ENCODE results near the gene SRRD. TPM values are rescaled to one million over a fixed set of nuclear protein-coding genes. Genes with fewer than 3 reads are reported as not detected.

Gene SRRD
- total RNA-seq, 1 donor from 2014 or later: 23.2 TPM

GRCh38 chr22:26485013-26485412, 1.3 kb downstream of the SRRD start:
- no peaks in the 10 kb centered on the region for H3K27me3 Mint-ChIP-seq (ENCODE audit: low read depth)
- H3K36me3 Mint-ChIP-seq (ENCODE audit: low read depth): peaks cover 1% of the 10 kb centered on the region
- H3K4me3 Mint-ChIP-seq (ENCODE audit: unreplicated experiment): peak overlapping the region; percentile 20
- H3K4me1 Mint-ChIP-seq (ENCODE audit: low read depth): peaks cover 57% of the 10 kb centered on the region
- no peak for TF ChIP-seq CTCF (IDR thresholded peaks at IDR 0.05)
- H3K9me3 Mint-ChIP-seq (ENCODE audit: low read depth): no peaks in the 10 kb centered on the region
- DNase-seq (ENCODE audit: low spot score): no peak
- H3K27ac Mint-ChIP-seq (ENCODE audit: unreplicated experiment): peak overlapping the region; percentile 50

- DNase-seq (ENCODE audit: low spot score): no peak
- no peaks in the 10 kb centered on the region for H3K27me3 Mint-ChIP-seq (ENCODE audit: low read depth)
- peaks cover 4% of the 10 kb centered on the region for H3K36me3 Mint-ChIP-seq (ENCODE audit: low read depth)
- H3K4me1 Mint-ChIP-seq (ENCODE audit: low read depth): peaks cover 50% of the 10 kb centered on the region
- TF ChIP-seq CTCF (IDR thresholded peaks at IDR 0.05): no peak
- H3K9me3 Mint-ChIP-seq (ENCODE audit: low read depth): no peaks in the 10 kb centered on the region
- H3K27ac Mint-ChIP-seq (ENCODE audit: unreplicated experiment): no peak overlapping the region
- H3K4me3 Mint-ChIP-seq (ENCODE audit: unreplicated experiment): no peak overlapping the region
These were observed 2.2 kb downstream of the SRRD start for GRCh38 chr22:26485806-26486390.

GRCh38 chr22:26486394-26486793, 2.7 kb downstream of the SRRD start:
- Mint-ChIP-seq H3K9me3 (ENCODE audit: low read depth) (no peaks in the 10 kb centered on the region), H3K27me3 (ENCODE audit: low read depth) (no peaks in the 10 kb centered on the region), H3K36me3 (ENCODE audit: low read depth) (peaks cover 4% of the 10 kb centered on the region), H3K4me3 (ENCODE audit: unreplicated experiment) (no peak overlapping the region), H3K27ac (ENCODE audit: unreplicated experiment) (no peak overlapping the region), H3K4me1 (ENCODE audit: low read depth) (peaks cover 46% of the 10 kb centered on the region)
- no peak for DNase-seq (ENCODE audit: low spot score)
- TF ChIP-seq CTCF (IDR thresholded peaks at IDR 0.05): no peak

- TF ChIP-seq CTCF (IDR thresholded peaks at IDR 0.05): no peak
- H3K27me3 Mint-ChIP-seq (ENCODE audit: low read depth): no peaks in the 10 kb centered on the region
- peaks cover 9% of the 10 kb centered on the region for H3K36me3 Mint-ChIP-seq (ENCODE audit: low read depth)
- DNase-seq (ENCODE audit: low spot score): no peak
- peaks cover 31% of the 10 kb centered on the region for H3K4me1 Mint-ChIP-seq (ENCODE audit: low read depth)
- H3K9me3 Mint-ChIP-seq (ENCODE audit: low read depth): no peaks in the 10 kb centered on the region
- H3K27ac Mint-ChIP-seq (ENCODE audit: unreplicated experiment): no peak overlapping the region
- H3K4me3 Mint-ChIP-seq (ENCODE audit: unreplicated experiment): no peak overlapping the region
These were observed 4.3 kb downstream of the SRRD start for GRCh38 chr22:26487996-26488395.

DNA sequence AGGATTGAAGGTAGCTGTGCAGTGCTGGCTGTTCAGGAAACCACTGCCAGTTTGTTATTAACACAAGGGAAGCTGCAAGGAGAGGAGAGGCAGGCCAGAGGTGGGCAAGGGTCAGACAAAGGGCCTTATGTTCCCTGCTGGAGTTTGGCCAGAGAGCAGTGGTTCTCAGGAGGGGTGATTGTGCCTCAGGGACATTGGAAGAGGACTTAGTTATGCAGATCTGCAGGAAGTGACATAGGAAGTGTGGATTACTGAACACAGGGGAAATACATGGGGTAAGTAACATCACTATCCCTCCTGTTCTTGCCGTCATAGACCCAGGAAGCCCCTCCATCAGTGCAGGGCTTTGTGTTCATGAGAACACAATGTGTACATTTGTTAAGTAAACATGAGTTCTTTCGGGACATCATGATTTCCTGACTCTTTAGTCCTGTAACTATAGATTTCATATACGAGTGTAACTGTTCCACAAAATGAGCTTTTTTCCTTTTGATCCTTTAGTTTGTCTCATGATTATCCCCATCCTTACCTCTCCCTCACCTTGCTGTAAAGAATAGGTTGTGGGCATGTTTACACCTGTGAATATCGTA, 5.9 kb downstream of the SRRD start:
- Mint-ChIP-seq H3K27me3 (ENCODE audit: low read depth) (no peaks in the 10 kb centered on the region), H3K4me3 (ENCODE audit: unreplicated experiment) (no peak overlapping the region), H3K9me3 (ENCODE audit: low read depth) (no peaks in the 10 kb centered on the region), H3K27ac (ENCODE audit: unreplicated experiment) (no peak overlapping the region), H3K4me1 (ENCODE audit: low read depth) (peaks cover 27% of the 10 kb centered on the region), H3K36me3 (ENCODE audit: low read depth) (peaks cover 16% of the 10 kb centered on the region)
- no peak for DNase-seq (ENCODE audit: low spot score)
- TF ChIP-seq CTCF (IDR thresholded peaks at IDR 0.05): no peak

All from chondrocyte (in vitro differentiated cells).